HG03280 (cell line): ENCODE results near the gene DEK.

Experiments
- ATAC-seq: cut with Tn5 transposase; IDR thresholded peaks from one replicate; pipeline ENCODE4 v1.9.1; 2021; ENCODE audit warnings: mild to moderate bottlenecking, moderate library complexity; ENCODE audit not compliant: unreplicated experiment

The DEK gene

GRCh38 chr6:18266523-18266912, 2.2 kb upstream of the DEK start:
- ATAC-seq = no peak

DNA sequence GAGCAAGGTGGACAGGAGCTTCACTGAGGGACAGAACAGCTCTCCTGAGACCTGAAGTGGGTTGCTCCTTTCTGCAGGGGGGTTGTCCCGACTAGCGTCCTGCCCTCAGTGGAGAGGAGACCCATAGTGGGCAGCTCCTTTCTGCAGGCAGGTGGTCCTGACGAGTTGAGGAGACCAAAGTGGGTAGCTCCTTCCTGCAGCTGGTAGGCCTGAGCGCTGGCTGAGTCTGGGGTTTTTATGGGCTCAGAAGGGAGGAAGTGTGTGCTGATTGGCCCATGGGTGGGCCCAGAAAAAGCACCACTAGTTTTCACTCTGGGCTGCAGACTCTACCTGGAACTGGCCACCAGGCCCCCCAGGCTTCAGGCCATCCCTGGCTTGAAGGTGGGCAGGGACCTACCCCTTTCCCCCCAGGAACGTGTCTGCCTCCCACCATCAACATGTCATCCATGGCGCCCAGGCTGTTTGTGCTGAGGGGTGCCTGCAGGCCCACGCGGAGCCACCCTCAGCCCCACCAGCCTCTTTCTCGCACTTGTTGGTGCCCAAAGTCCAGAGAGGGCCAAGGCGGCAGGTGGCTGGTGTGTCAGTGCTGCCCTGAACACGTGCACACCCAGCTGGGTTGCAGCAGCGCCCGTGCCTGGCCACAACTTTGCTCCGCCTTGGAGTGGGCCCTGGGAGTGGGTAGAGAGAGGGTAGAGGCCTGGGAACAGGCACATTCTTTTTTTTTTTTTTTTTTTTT, 1.6 kb upstream of the DEK start:
- no peak for ATAC-seq

DNA sequence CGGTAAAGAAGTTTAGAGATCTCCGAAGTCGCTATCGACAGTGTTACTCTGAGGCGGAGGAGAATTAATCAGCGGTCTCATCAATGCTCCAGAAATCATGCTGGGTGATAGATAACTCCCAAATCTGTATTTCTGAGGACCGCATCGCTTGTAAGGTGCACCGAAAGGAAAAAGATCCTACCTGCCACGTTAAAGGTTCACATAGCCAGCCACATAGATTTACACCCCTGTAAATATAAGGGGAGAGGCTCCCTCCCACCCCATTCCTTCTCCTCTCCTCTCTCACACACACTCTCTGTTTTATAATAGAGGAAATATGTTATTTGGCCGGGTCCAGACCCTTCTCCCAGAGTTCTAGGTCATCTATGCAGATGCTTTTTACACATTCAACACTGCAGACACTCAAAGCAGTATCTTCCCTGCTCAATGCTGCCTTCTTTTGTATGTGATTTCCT, 620 bp upstream of the DEK start:
- no peak for ATAC-seq

- peak; percentile 6 for ATAC-seq
Measured at GRCh38 chr6:18263418-18264218, 712 bp downstream of the DEK start.

GRCh38 chr6:18262702-18263417, 1.5 kb downstream of the DEK start:
- peak; percentile 65 for ATAC-seq

- ATAC-seq = no peak
Measured at GRCh38 chr6:18261877-18262276, 2.5 kb downstream of the DEK start.

DNA sequence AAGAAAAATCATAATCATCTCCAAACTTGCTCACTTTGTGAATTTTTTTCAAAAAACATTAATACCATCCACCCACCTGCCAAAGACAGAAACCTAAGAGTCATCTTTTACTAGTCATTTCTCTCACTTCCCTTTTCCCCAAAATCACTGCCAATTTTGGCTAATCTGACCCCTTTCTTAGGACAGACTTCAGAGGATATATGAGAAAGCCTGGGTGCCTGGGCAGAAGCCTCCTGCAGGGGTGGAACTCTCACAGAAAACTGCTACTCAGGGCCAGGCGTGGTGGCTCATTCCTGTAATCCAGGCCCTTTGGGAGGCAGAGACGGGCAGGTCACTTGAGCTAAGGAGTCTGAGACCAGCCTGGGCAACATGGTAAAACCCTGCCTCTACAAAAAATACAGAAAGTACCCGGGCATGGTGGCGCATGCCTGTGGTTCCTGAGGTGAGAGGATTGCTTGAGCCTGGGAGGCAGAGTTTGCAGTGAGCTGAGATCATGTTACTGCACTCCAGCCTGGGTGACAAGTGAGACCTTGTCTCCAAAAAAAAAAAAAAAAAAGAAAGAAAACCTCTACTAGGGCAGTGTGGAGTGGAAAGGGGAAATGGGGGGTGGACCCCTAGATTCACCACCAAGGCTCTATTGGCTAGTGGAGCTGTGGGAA, 3.8 kb downstream of the DEK start:
- peak; percentile 24 for ATAC-seq

- no peak for ATAC-seq
Measured at GRCh38 chr6:18259675-18260447, 4.5 kb downstream of the DEK start.

DNA sequence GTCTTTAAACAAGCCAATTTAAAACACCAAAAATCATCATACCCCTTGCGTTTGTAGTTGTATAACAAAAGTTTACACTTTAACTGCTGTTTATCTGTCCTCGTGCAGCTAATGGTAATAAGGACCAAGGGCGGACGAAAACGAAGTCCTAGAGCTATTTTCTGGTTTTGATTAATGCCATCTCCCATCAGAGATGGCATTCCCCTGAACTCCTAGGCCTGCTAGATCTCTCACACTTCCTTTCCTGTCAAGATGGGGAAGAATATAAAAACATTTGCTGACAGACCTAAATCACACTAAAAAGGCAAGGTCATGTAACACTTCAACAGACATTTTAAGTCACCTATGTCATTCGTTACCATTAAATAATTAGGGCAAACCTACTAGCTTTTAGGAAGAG, 9.5 kb downstream of the DEK start:
- ATAC-seq = no peak

- ATAC-seq = no peak
Measured at GRCh38 chr6:18253635-18254034, 10.7 kb downstream of the DEK start.

GRCh38 chr6:18249271-18249670, 15.1 kb downstream of the DEK start:
- ATAC-seq = no peak

- no peak for ATAC-seq
Measured at GRCh38 chr6:18248698-18249097, 15.6 kb downstream of the DEK start.

DNA sequence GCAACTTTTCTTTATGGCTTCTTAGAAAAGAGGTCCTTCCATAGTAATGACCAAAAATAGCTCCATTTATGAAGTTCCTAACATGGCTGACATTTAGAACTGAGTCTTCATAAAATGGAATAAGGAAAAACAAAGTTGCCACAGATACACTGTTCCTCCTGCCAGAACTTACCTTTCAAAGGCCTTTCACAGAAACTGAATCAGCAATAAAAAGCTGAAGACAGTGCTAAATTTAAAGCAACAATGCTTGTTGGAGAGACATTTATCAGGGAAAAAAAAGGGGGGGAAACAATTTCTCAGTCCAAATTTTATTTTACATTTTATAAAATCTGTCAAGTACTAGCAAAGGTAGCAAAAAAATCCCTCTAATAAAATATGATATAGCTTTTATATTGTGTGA, 17.3 kb downstream of the DEK start:
- no peak for ATAC-seq

DNA sequence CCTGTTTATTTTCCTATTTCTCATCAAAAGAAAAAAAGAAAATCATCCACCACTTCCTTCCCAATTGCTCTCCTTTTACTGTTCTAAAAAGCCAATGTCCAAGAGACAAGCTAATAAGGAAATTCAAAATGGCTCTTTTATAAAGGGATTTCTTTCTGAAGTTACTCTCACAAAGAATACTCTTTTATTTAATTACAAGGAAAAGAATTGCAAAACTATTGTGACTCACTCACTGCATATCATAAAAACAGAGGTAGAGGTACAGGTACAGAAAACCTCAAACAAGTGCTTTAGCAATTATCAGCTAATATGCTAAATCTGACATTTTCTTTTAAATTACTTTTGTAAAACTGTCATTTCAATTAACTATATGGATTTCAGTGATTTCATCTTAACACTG, 18.1 kb downstream of the DEK start:
- ATAC-seq = no peak

DNA sequence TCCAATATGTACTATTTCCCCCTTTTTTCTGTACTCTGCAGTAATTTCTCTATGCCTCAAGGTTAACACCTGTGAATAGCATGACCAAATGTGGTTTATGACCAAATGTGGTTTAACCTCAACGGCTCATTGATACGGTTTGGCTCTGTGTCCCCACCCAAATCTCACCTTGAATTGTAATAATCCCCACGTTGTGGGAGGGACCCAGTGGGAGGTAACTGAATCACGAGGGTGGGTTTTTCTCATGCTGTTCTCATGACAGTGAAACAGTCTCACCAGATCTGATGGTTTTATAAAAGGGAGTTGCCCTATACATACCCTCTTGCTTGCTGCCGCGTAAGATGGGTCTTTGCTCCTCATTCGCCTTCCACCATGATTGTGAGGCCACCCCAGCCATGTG, 18.7 kb downstream of the DEK start:
- ATAC-seq = no peak

DNA sequence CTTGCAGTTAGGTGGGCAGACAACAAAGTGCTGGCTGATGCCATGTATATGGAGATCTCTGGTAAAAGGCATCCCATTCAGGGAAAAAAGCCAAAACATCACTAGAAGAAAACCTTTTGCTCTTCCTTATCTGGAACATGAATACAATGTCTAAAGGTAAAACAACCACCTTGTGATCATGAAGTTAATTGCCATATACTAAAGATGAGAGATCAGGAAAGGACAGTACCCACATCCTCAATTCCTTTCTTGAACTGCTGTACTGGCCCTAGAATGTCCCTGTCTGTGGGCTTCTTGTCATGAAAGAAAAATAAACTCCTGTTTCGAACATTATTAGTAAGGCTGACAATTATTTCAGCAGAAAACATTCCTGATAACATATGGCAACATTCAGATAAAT, 19.3 kb downstream of the DEK start:
- no peak for ATAC-seq

DNA sequence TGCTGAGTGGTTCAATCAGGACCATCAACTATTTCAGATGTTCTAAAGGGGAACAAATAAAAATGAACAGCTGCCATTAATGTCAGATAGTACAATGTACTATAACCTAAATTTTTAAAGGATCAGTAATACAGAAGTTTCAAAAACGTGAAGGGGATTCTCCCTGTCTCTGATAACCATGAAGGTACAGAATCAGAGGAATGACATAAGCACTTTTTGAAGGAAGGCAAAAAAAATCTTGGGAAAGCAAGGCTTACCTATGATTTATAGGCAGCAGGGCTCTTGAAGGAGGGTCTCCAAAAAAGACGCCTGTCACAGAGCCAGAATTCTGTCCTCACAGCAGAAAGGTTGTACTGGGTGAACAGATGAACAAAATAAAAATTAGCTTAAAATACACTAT, 20.1 kb downstream of the DEK start:
- no peak for ATAC-seq

DNA sequence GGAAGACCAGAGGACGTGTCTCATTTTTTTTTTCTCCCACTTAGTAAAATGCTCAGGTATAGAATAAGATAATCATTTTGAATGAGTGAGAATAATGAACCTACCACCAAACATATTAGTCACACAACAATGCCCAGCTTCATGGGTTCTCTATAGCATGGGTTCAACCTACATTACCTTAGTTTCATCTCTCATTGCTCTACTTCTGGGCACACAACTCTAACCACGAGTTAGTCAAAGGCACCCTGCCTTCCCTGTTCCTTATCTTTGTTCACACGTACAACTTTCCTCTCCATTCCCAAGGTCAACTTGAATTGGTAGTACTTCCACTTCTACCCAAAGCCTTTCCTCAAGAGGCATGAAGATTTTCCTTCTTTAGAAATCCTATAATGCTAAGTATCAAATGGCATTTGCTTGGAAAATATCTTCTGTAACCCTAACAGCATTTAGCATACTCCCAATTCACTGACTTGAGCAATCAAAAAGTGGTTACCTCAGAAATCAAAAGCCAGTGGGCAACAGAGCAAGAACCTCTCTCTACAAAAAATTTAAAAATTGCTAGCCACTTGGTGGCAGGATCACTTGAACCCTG, 20.9 kb downstream of the DEK start:
- ATAC-seq = no peak

GRCh38 chr6:18242062-18242851, 22.1 kb downstream of the DEK start:
- no peak for ATAC-seq
